GM12873 (cell line): ENCODE measurements around the gene RALB.

Source experiments
- CTCF ChIP-seq: IDR thresholded peaks from 2 replicates; pipeline ENCODE4 v1.5.1; 2012; ENCODE audit warnings: low read depth, mild to moderate bottlenecking, moderate library complexity, low read length, control low read depth; ENCODE audit not compliant: insufficient read depth; ENCODE audit errors: missing control alignments

Gene RALB

GRCh38 chr2:120255071-120255470, 2.4 kb downstream of the RALB start:
- no peak for TF ChIP-seq CTCF

- TF ChIP-seq CTCF, result no peak
Measured at GRCh38 chr2:120255986-120256650, 3.5 kb downstream of the RALB start.

GRCh38 chr2:120256651-120257000, 4.0 kb downstream of the RALB start:
- no peak for TF ChIP-seq CTCF

GRCh38 chr2:120257522-120257921, 4.9 kb downstream of the RALB start:
- no peak for TF ChIP-seq CTCF

GRCh38 chr2:120258196-120258595, 5.5 kb downstream of the RALB start:
- no peak for TF ChIP-seq CTCF

- no peak for TF ChIP-seq CTCF
Measured at GRCh38 chr2:120260736-120261135, 8.1 kb downstream of the RALB start.

GRCh38 chr2:120261387-120262006, 8.8 kb downstream of the RALB start:
- TF ChIP-seq CTCF, result no peak
